GOT3 (cell line): ENCODE data around the gene PMM1.

ENCODE experiments used
- DNase-seq: peaks from one replicate; lab custom pipeline; 2025; ENCODE audit warnings: mixed read lengths; lab: John Stamatoyannopoulos, UW

PMM1 gene

GRCh38 chr22:41538583-41538982 lies 51.1 kb downstream of the PMM1 start:
- no peak for DNase-seq

DNA sequence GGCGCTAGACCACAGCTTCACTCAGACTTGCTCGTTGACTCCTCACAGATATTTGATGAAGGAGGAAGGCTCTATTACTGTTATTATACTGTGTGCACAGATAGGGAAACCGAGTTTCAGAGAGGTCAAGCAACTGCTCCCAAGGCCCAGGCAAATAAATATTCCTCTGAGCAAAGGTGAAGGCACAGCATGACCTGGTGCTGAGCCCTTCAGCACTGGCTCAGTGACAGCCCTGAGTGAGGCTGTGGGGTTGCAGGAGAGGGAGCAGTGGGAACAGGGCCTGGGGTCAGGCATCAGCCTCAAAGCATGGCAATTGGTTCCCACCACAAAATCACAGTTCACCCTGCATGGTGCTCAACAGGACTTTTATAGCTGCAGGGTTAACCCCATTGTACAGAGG lies 52.4 kb downstream of the PMM1 start:
- no peak for DNase-seq

DNA sequence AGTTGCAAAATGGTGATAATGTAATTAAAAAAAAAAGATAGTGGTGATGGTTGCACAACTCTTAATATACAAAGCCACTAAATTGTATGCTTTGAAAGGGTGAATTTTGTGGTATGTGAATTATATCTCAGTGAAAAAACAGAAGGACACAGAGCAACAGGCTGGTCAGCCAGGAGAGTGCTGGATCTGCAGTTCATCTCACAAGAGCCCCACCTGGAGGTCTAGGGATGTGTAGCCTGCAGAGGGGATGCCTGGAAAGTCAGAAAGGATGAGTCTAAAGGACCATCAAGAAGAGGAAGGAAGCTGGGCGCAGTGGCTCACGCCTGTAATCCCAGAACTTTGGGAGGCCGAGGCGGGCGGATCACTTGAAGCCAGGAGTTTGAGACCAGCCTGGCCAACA lies 54.4 kb downstream of the PMM1 start:
- no peak for DNase-seq

GRCh38 chr22:41534219-41534618 lies 55.4 kb downstream of the PMM1 start:
- DNase-seq: no peak

- DNase-seq: no peak
Observed at GRCh38 chr22:41532908-41533825, 56.5 kb downstream of the PMM1 start.

- no peak for DNase-seq
Observed at GRCh38 chr22:41531715-41532477, 57.7 kb downstream of the PMM1 start.

DNA sequence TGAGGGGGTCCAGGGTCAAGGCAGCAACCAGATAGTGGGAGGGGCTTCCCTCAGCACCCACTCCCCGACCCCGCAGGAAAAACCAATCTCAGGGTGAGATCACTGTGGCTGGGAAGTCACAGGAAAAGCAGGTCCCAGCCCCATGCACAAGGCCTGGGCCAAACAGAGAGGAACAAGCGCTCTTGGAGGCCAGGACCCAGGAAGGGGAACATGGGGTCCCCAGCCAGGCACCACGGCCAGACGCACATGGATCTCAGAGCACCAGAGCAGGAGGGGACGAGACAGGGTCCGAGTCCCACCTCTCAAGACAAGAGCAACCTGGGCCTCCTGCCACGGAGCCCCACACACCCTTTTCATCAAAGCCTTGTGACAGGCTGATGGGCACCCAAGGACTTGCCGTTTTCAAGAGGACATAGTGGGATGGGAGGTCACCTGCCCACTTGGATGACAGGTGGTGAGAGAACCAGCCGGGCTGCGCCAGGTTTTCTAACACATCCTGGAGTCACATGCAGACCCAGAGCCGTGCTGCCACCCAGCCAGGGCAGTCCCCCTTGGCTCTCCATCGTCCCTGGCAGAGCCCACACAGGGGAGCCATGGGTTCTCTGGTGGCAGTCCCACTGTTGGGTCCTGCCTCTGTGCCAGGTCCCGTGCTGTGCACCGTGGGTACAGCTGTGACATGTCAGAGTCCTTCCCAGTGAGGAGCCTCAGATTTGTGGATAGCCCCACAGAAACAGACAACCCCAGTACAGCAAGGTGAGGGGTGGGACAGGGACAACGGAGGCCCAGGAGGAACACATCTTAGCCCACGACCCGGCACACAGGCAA lies 58.5 kb downstream of the PMM1 start:
- no peak for DNase-seq

- DNase-seq: no peak
Observed at GRCh38 chr22:41528938-41529561, 60.6 kb downstream of the PMM1 start.

DNA sequence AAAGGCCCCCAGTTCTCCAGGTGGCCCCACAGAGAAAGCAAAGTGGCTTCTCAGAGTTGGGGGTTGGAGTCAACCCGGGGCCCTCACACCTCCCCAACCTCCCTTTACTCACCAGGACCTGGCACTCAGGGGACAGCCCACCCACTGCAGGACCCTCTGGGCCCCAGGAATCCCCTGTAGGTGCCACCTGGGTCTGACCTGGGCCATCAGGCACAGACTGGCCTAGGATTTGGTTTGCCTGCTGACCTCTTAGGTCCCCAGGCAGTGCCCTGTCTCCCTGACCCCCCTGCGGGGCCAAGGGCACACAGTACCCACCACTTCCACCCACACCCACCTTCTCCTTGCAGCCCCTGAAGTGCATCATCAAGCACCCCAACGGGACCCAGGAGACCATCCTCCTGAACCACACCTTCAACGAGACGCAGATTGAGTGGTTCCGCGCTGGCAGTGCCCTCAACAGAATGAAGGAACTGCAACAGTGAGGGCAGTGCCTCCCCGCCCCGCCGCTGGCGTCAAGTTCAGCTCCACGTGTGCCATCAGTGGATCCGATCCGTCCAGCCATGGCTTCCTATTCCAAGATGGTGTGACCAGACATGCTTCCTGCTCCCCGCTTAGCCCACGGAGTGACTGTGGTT lies 61.4 kb downstream of the PMM1 start:
- no peak for DNase-seq
